Muscle of leg (tissue), 11 donors: Measurements from ENCODE around the gene WDR17. TPM values are rescaled to one million over a fixed set of nuclear protein-coding genes. Genes with fewer than 3 reads are reported as not detected.
A peak's percentile ranks its signal among the peaks of the same experiment; 100 is the strongest.

Source experiments
- DNase-seq: peaks from one replicate; pipeline ENCODE4 v3.0.0; 2013
- H3K27ac ChIP-seq: one replicate; pipeline ENCODE4 v1.5.1; 2013; ENCODE audit warnings: mild to moderate bottlenecking, low read length, control low read depth
- H3K27me3 ChIP-seq: one replicate; pipeline ENCODE4 v1.6.1; 2013; ENCODE audit warnings: low read length; ENCODE audit not compliant: control insufficient read depth, insufficient read depth
- H3K36me3 ChIP-seq: one replicate; pipeline ENCODE4 v1.6.1; 2013; ENCODE audit warnings: low read length; ENCODE audit not compliant: control insufficient read depth, insufficient read depth
- H3K4me1 ChIP-seq: one replicate; pipeline ENCODE4 v1.6.1; 2013; ENCODE audit warnings: low read length; ENCODE audit not compliant: control insufficient read depth, insufficient read depth
- H3K4me3 ChIP-seq: one replicate; pipeline ENCODE4 v1.5.1; 2013; ENCODE audit warnings: low read length, control low read depth
- H3K9me3 ChIP-seq: replicated peaks from 2 replicates; pipeline ENCODE4 v1.6.1; 2013; ENCODE audit warnings: low read depth, low read length; ENCODE audit not compliant: control insufficient read depth
- WGBS: methylation state at CpG from one replicate; pipeline ENCODE4 v1.1.5; 2013; ENCODE audit warnings: missing lambda C conversion rate; ENCODE audit not compliant: insufficient coverage; 5-methylcytosine and 5-hydroxymethylcytosine counted together
- polyA plus RNA-seq, 8 donors: library from polyadenylated mRNA; unstranded; fragments of 120-200 nt; gene quantifications; one replicate each; pipeline versions ENCODE4 v1.2.1 to v1.2.3, GENCODE V29; 2013; ENCODE audit warnings: inconsistent platforms in 1 of 8, low replicate concordance in 1 of 8; ENCODE audit not compliant: insufficient read length in 8 of 8, insufficient read depth in 1 of 8
- total RNA-seq: library from RNA; stranded (reverse); fragments of 120-200 nt; gene quantifications from one replicate; pipeline ENCODE4 v1.2.4, GENCODE V29; 2013

The WDR17 gene
- total and polyA plus RNA-seq, 9 donors, result 0.22 to 1.0 (median 0.68) TPM

- Histone ChIP-seq H3K36me3 (no peaks in the 10 kb centered on the region), H3K4me3 (no peak overlapping the region), H3K4me1 (no peaks in the 10 kb centered on the region), H3K9me3 (no peaks in the 10 kb centered on the region), H3K27me3 (no peaks in the 10 kb centered on the region), H3K27ac (no peak overlapping the region)
- no peak for DNase-seq
- WGBS, result no CpG with 5 or more reads among the region's 3 CpGs
These were observed 84.2 kb downstream of the WDR17 start for GRCh38 chr4:176149680-176150355.

DNA sequence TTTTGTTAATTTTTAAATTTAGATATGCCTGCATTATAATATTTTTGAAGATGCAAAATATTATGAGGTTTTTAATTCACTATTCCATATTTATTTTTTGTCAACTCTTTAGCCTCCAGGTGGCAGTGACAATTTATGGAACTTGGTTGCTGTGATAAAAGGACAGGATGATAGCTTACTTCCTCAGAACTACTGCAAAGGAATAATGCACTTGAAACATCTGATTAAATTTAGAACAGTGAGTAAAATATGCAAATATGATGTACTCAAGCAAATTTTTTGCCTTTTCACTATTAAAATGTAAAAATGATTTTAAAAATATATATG, 84.7 kb downstream of the WDR17 start:
- H3K9me3 ChIP-seq, result no peaks in the 10 kb centered on the region
- H3K4me1 ChIP-seq, result no peaks in the 10 kb centered on the region
- H3K27ac ChIP-seq, result no peak overlapping the region
- no peak overlapping the region for H3K4me3 ChIP-seq
- H3K27me3 ChIP-seq, result no peaks in the 10 kb centered on the region
- peak; percentile 27 for DNase-seq
- H3K36me3 ChIP-seq, result no peaks in the 10 kb centered on the region

GRCh38 chr4:176150704-176151103, 85.1 kb downstream of the WDR17 start:
- no peak for DNase-seq
- Histone ChIP-seq H3K9me3 (no peaks in the 10 kb centered on the region), H3K27me3 (no peaks in the 10 kb centered on the region), H3K4me3 (no peak overlapping the region), H3K36me3 (no peaks in the 10 kb centered on the region), H3K27ac (no peak overlapping the region), H3K4me1 (no peaks in the 10 kb centered on the region)
- no CpG with 5 or more reads among the region's 2 CpGs for WGBS

GRCh38 chr4:176153124-176153523, 87.5 kb downstream of the WDR17 start:
- no peaks in the 10 kb centered on the region for H3K9me3 ChIP-seq
- no peak overlapping the region for H3K27ac ChIP-seq
- H3K4me1 ChIP-seq, result no peaks in the 10 kb centered on the region
- no peak overlapping the region for H3K4me3 ChIP-seq
- H3K27me3 ChIP-seq, result no peaks in the 10 kb centered on the region
- H3K36me3 ChIP-seq, result no peaks in the 10 kb centered on the region
- DNase-seq, result no peak
- WGBS, result no CpG with 5 or more reads among the region's 4 CpGs

- Histone ChIP-seq H3K27me3 (no peaks in the 10 kb centered on the region), H3K4me1 (no peaks in the 10 kb centered on the region), H3K27ac (no peak overlapping the region), H3K36me3 (no peaks in the 10 kb centered on the region), H3K4me3 (no peak overlapping the region), H3K9me3 (no peaks in the 10 kb centered on the region)
- peak; percentile 9 for DNase-seq
- WGBS, result no CpG with 5 or more reads among the region's 5 CpGs
These were observed 91.0 kb downstream of the WDR17 start for GRCh38 chr4:176156656-176157055.

DNA sequence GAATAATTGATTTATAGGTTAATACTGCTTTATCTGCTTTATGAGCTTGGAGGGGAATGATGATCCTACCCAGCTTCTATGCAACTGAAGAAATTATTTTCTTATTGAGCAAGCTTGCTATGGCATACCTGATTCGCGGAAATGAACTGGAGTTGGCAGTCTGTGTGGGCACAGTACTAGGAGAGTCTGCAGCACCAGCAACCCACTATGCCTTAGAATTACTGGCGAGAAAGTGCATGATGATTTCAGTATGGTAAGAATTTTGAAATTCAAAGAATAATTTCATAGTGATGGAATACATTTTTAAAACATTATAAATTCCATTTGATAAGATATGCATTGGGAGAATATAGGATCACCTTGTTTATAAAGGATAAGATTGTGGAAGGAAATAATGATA, 97.4 kb downstream of the WDR17 start:
- no peaks in the 10 kb centered on the region for H3K4me1 ChIP-seq
- H3K27ac ChIP-seq, result no peak overlapping the region
- no peaks in the 10 kb centered on the region for H3K27me3 ChIP-seq
- no peaks in the 10 kb centered on the region for H3K36me3 ChIP-seq
- no peak for DNase-seq
- no peak overlapping the region for H3K4me3 ChIP-seq
- WGBS, result no CpG with 5 or more reads among the region's 3 CpGs
- H3K9me3 ChIP-seq, result no peaks in the 10 kb centered on the region

- H3K4me3 ChIP-seq, result no peak overlapping the region
- H3K4me1 ChIP-seq, result peaks cover 1% of the 10 kb centered on the region
- peak overlapping the region; percentile 4 for H3K27ac ChIP-seq
- no peaks in the 10 kb centered on the region for H3K27me3 ChIP-seq
- 40% methylated on average over 1 of the region's 1 CpG for WGBS
- no peaks in the 10 kb centered on the region for H3K9me3 ChIP-seq
- no peaks in the 10 kb centered on the region for H3K36me3 ChIP-seq
- DNase-seq, result peak; percentile 53
These were observed 119.4 kb downstream of the WDR17 start for GRCh38 chr4:176185051-176185450.

GRCh38 chr4:176186067-176186466, 120.4 kb downstream of the WDR17 start:
- no peaks in the 10 kb centered on the region for H3K36me3 ChIP-seq
- H3K27ac ChIP-seq, result no peak overlapping the region
- no peaks in the 10 kb centered on the region for H3K9me3 ChIP-seq
- peaks cover 3% of the 10 kb centered on the region for H3K4me1 ChIP-seq
- no peak overlapping the region for H3K4me3 ChIP-seq
- 60% methylated on average over 1 of the region's 2 CpGs for WGBS
- H3K27me3 ChIP-seq, result no peaks in the 10 kb centered on the region
- no peak for DNase-seq

DNA sequence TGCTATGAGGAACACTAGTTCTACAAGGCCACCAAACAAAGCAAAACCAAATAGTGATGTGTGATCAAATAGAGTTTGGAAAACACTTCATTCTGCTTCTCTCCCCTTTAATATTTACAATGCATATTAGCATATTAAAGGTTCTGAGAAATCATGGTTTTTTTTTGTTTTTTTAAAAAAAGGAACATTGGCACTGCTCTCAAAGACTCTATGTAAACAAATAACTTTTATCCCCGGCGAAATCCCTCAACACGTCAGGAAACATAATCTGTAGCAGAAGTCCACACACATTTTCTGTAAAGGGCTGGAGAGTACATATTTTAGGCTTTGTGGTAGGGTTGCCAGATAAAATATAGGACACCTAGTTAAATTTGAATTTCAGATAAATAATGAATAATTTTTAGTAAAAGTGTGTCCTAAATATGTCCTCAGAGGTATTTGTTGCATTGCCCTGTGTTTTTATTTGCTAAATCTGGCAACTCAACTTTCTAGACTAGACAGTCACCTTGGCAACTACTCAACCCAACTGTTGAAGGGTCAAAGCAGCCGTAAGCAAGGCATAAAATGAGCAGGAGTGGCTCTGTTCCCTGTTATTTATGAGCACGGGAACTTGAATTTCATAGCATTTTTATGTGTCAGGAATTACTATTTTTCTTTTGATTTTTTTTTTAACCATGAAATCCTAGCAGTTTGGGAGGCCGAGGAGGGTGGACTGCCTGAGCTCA, 121.2 kb downstream of the WDR17 start:
- Histone ChIP-seq H3K4me1 (peaks cover 3% of the 10 kb centered on the region), H3K4me3 (no peak overlapping the region), H3K9me3 (no peaks in the 10 kb centered on the region), H3K27me3 (no peaks in the 10 kb centered on the region), H3K36me3 (no peaks in the 10 kb centered on the region), H3K27ac (no peak overlapping the region)
- no CpG with 5 or more reads among the region's 6 CpGs for WGBS
- DNase-seq, result no peak

GRCh38 chr4:176187624-176188023, 122.0 kb downstream of the WDR17 start:
- peaks cover 3% of the 10 kb centered on the region for H3K4me1 ChIP-seq
- H3K4me3 ChIP-seq, result no peak overlapping the region
- H3K36me3 ChIP-seq, result no peaks in the 10 kb centered on the region
- peak; percentile 5 for DNase-seq
- no peaks in the 10 kb centered on the region for H3K9me3 ChIP-seq
- no peak overlapping the region for H3K27ac ChIP-seq
- no peaks in the 10 kb centered on the region for H3K27me3 ChIP-seq
- no CpG with 5 or more reads among the region's 2 CpGs for WGBS
